NCI-H2029 treated with DMSO at 0.1 percent for 48 hours (cell line): ENCODE results near the gene STK32B.

ENCODE experiments used
- DNase-seq: peaks from one replicate; lab custom pipeline; 2025; lab: John Stamatoyannopoulos, UW

STK32B gene

GRCh38 chr4:5365071-5366008, 314.1 kb downstream of the STK32B start:
- DNase-seq, result no peak

- no peak for DNase-seq
Observed at GRCh38 chr4:5366009-5366386, 314.7 kb downstream of the STK32B start.

DNA sequence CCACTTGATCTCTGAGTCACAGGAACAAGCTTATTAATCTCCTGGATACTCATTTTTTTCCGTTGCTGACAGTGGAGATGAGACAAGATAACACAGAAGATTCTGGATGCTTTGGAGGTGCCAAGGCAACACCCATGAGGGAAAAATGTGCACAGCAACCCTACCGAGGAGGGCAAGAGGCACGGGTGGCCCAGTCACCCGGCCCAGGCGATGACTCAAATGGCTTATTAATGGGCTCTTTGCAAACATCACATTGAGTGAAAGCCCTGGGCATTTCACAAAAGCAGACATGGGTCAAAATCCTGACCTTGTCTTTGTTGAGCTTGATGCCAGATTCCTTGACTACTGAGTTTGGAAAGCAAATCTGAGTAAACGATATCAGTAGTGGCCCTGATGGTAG, 315.1 kb downstream of the STK32B start:
- no peak for DNase-seq

- DNase-seq, result no peak
Observed at GRCh38 chr4:5368426-5368825, 317.1 kb downstream of the STK32B start.

DNA sequence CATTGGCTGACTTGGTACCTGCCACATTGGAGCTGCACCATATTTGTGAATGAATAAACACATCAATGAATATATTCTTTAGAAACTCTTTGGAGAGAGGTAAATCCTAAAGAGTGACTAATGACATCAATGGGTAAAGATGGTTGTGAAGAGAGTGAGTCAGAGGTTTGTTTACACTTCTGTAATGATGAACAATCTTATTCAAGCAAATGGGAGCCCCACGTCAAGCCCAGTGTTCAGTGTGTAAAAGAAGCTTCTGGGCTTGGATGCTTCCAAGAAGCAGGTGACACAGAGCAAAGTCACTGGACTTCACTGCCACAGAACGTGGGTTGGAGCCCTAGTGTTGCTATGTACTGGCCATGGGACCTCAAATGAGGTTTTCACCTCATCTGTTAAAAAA, 319.0 kb downstream of the STK32B start:
- no peak for DNase-seq

DNA sequence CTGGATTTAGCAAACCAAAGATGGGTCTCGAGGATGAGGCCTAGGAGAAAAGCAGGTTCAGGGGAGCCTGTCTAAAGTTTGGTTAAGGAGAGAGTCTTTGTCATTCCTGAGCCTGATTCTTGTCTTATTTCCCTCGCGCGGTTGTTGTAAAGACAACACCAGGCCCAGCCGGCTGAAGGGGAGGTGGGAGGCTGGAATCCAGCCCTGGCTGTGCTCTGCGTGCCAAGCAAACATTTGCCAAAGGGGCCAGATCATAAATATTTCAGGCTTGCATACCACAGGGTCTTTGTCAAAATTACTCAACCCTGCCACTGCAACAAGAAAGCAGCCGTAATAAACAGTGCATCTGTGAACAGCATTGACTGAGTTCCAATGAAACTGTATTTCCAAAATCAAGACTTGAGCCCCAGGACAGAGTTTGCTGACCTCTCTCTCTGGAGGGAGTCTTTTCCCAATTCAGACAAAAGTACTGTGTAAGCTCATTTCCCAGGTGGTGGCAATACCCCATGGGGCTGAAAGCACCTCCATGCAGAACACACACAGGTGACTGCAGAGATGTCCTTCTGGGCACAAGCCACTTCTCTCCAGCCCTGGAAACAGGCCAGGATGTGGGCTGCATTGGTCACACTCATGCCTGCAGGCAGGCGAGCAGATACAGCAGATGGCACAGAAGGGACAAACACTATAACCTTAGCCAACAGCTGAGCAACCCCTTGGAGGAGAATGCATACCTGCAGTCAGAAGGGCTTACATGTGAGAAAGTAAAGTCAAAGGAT, 320.3 kb downstream of the STK32B start:
- DNase-seq, result no peak

DNA sequence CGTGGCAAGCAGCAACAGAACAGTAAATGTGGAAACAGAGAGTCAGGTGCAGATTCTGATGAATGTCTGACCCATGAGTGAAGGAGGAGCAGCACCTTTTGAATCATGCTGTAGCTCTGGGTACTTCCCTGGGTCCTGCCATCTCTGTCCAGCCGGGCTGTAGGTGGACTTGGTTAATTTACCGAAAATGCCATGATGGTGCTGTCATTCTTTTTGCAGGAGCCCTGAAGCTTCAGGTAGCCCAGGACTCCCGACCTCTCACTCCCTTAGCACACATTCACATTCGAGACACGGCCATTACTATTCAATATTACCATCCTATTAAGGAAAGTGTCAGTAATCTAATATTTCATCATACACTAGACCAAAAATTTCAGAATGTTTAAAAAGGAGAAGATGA, 320.9 kb downstream of the STK32B start:
- no peak for DNase-seq

DNA sequence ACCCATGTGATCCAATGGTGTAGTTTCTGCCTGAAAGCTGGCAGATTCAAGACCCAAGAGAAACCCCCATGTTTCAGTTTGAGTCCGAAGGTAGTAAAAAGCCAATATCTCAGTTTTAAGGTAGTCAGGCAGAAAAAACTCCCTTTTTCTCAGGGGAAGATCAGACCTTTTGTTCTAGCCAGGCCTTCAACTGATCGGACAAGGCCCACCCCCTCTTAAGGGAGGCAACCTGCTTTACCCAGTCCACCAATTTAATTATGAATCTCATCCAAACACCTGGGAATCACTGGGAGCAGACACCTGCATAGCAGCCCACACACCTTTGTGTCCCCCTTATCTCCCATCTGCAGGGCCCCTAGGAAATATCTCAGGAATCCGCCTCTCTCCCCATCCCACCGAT, 322.0 kb downstream of the STK32B start:
- no peak for DNase-seq

DNA sequence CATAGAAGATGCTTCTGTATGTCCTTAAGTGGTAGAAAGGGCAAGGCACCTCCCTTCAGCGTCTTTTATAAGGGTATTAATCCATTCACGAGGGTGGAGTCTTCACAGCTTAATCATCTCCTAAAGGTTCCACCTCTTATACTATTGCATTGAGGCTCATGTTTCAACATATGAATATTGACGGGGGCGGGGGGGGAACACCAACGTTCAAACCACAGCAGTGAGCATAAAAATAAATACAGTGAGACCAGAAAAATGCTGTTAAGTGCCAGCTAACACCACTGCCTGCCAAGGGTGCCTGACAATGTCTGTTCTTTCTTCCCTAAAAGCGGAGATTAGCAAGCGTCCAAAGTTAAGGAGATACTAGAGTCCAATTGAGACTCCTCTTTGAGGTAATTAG, 323.3 kb downstream of the STK32B start:
- no peak for DNase-seq

- no peak for DNase-seq
Observed at GRCh38 chr4:5374994-5375393, 323.7 kb downstream of the STK32B start.

DNA sequence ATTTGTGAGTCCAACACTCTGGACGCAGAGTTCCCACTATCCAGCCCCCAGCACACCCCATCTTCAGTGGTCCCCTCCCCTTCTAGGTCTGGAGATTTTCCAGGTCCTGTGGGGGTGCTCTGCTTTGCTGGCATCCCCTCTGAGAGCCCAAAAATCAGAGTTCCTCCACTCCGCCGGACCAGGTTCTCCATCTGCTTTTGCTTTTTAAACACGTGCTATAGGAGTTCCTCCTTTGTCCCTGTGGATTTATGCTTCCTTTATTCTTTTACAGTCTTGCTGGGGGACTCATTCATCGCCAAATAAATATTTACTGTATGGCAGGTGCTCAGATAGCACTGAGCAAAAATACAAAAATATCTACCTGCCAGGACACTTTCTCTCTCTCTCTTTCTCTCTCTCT, 324.7 kb downstream of the STK32B start:
- no peak for DNase-seq

DNA sequence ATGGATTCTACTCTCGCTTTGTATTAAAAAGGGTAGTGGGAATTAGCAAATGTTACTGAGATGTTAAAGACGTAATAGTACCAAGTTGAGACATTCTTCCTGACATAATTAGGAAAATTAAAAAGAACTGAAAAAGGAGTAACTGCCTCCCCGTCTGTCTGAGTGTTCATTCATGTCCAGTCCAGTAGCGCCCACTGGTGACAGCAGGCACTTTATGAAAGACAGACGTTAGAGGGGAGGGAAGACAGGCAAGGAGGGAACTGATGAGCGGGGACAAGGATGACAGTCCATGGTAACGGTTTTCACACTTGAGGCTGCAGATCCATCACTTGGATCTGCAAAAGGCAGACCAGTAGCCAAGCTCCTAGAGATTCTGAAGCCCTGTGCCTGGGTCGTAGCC, 326.7 kb downstream of the STK32B start:
- no peak for DNase-seq

DNA sequence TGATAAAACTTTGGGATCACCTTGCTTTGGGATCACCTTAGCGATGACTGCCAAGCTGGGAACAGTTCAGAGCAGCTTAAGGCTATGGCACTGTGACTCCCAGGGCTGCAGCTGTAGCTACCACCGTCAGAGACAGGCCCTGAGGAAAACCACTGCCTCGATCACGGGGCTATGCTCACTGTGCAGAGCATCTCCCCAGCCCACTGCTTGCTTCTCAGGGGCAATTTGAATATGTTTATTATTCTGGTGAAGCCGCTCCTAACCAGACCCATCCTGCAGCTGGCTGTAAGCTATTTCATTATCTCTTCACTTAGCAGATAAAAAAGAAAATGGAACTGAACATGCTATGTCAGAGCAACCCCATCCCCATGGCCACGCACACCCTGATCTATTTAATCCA, 328.6 kb downstream of the STK32B start:
- DNase-seq, result no peak

GRCh38 chr4:5381961-5382441, 330.7 kb downstream of the STK32B start:
- DNase-seq, result no peak

DNA sequence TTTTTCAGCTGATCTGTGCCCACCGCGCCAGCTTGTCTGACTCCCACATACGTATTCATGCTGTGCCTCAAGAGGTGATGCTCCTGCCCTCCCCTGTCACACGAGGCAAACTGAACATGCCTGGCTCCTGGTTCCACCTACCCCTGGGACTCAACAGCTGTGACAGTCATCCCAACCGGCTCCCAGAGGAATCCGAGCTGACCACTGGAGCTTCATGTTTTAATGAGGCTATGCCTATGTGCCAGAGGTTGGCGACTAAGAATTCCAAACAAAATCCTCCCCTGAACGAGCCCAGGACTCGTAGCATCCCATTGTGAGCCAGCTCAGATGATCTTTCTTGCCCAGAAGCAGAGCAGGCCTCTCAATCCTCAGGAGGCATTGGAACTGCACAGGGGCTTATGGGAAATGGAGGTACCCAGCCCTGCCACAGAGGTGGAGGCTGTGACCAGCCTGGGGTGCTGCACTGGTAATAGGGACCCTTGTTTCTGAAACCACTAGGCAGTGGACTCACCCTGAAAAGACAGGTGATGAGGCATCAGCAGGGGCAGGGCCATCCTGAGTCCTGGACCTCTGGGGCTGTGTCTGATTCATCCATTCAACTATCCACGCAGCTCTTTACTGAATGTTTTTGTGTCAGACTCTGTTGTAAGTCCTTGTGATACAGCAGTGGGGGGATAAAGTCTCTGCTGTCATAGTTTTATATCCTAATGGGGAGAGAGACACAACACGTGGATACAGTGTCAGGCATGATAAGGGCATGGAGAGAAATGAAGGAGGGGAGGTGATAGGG, 332.1 kb downstream of the STK32B start:
- DNase-seq, result no peak

GRCh38 chr4:5385741-5386311, 334.5 kb downstream of the STK32B start:
- no peak for DNase-seq

DNA sequence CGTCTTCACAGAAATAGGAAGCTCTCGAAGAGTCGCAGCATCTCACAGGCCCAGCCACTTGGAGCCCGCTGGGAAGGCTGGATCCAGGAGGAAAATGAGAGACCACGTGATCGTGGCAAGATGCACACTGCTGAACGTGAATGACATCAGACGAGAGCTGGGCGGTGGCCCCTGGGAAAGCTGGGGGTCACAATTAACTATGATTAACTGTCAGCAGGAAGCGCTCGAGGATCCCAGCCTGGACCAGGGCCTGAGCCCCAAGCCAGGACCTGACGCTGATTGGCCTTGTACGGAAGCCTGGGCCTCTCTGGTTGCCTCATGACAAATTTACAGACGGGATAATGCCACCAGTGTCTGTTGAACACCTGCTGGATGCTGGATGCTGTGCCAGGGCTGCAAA, 335.6 kb downstream of the STK32B start:
- no peak for DNase-seq

DNA sequence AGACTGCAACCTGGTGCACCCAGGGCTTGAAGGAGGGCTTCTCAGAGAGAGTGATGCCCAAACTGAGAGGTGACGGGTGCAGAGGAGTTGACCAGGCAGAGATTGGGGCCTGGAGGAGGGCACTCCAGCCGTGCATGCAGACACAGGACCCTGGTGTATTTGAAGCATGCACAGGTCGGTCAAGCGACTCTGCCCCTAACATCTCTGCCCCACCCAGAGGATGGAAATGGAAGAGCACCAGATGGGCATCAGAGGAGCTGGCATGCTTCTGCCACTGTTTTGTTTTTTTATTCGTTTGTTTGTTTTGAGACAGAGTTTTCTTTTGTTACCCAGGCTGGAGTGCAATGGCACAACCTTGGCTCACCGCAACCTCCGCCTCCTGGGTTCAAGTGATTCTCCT, 336.2 kb downstream of the STK32B start:
- DNase-seq, result no peak

DNA sequence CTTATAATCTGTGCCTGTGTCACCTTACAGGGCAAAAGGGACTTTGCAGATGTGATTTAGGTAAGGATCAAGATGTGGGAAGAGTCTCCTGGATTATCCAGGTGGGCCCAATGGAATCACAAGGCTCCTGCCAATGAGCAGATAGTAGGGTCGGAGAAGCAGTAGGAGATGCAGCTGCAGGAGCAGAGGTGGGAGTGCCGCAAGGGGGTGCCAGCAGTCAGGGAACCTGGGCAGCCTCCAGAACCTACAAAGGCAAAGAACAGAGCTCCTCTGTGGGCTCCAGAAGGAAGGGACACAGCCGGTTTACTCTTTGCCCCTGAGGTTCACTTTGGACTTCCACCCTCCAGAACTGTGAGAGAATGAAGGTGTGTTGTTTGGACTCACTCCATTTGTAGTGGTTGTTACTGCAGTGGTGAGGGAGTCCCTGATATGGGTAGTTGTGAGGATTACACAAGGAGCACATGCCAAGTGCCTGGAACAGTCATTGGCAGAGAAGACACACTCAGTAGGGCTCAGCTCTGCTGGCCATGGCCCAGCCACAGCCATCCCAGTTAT, 338.6 kb downstream of the STK32B start:
- no peak for DNase-seq

DNA sequence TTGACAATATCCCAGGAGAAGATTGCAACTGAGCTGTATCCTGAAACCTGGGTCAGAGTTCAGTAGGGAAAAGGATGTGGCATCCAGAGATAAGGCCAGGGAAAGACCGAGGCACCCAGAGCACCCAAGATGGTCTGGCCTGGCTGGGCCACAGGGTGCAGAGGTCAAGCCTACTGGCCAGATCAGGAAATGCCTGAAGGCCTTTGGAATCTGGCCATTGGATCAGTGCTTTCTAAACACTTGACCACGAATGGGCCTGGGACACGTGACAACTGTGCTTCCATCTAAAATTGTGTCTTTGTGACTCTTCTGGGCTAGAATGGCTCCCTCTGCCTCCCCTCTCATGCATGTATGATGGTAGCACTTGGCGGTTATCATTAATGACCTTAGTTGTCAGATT, 340.2 kb downstream of the STK32B start:
- DNase-seq, result no peak

GRCh38 chr4:5393911-5394513, 342.7 kb downstream of the STK32B start:
- no peak for DNase-seq
